ENCODE results near the gene FAM184A. TPM values are rescaled to one million over a fixed set of nuclear protein-coding genes. Genes with fewer than 3 reads are reported as not detected.

FAM184A gene
- polyA plus RNA-seq, 1 donor (not counting 4 experiments of a cell fraction or from before 2014, with no cell fraction given) = 0.20 TPM

GRCh38 chr6:119044255-119044654 is 34.2 kb downstream of the FAM184A start:
- no peaks in the 10 kb centered on the region for H3K79me2 ChIP-seq (ENCODE audit: control insufficient read depth, insufficient read depth, low read length)
- DNase-seq (ENCODE audit: low read depth, low spot score) = no peak
- no peaks in the 10 kb centered on the region for H4K20me1 ChIP-seq (ENCODE audit: control insufficient read depth, extremely low read depth, insufficient read depth, low read length)
- H3K9me3 ChIP-seq (ENCODE audit: control insufficient read depth, low read depth, low read length) = no peaks in the 10 kb centered on the region
- no peaks in the 10 kb centered on the region for H3K9me1 ChIP-seq (ENCODE audit: control insufficient read depth, extremely low read depth, insufficient read depth, low read length)
- H3K4me3 ChIP-seq (ENCODE audit: control insufficient read depth in 2 of 3, extremely low read depth in 1 of 3, insufficient read depth in 2 of 3, low read depth in 1 of 3, low read length in 3 of 3) = no peak overlapping the region
- H3K9ac ChIP-seq (ENCODE audit: control insufficient read depth, extremely low read depth, insufficient read depth, low read length) = no peak overlapping the region
- no peak overlapping the region for H3K27ac ChIP-seq (ENCODE audit: control insufficient read depth, insufficient read depth, low read length)
- dilution Hi-C loops (cut with MboI; ENCODE audit: extremely low pct_ligation_motif_present, low sequenced_read_pairs) = no loop called here
- no peak for TF ChIP-seq EZH2 (IDR thresholded peaks at IDR 0.05; ENCODE audit: low read length)
- no peak for TF ChIP-seq CTCF (optimal IDR thresholded peaks at IDR 0.05 in 1 of 3, IDR thresholded peaks at IDR 0.05 in 1 of 3, conservative IDR thresholded peaks at IDR 0.05 in 1 of 3; ENCODE audit: extremely low read depth in 1 of 3, insufficient read depth in 2 of 3, low read length in 3 of 3)
- no peaks in the 10 kb centered on the region for H3K27me3 ChIP-seq (ENCODE audit: control insufficient read depth, extremely low read depth, insufficient read depth, low read length)
- H3K36me3 ChIP-seq (ENCODE audit: control insufficient read depth in 2 of 2, extremely low read depth in 1 of 2, insufficient read depth in 2 of 2, low read length in 2 of 2) = no peaks in the 10 kb centered on the region
- H3K4me1 ChIP-seq (ENCODE audit: control insufficient read depth, extremely low read depth, insufficient read depth, low read length) = no peaks in the 10 kb centered on the region
- no peak for FAIRE-seq
- no peak overlapping the region for H2AFZ ChIP-seq (ENCODE audit: control insufficient read depth, low read length)
- H3K4me2 ChIP-seq (ENCODE audit: control insufficient read depth, extremely low read depth, insufficient read depth, low read depth, low read length) = no peak overlapping the region

GRCh38 chr6:119043783-119044182 is 34.7 kb downstream of the FAM184A start:
- Histone ChIP-seq H3K36me3 (ENCODE audit: control insufficient read depth in 2 of 2, extremely low read depth in 1 of 2, insufficient read depth in 2 of 2, low read length in 2 of 2) (no peaks in the 10 kb centered on the region), H3K4me2 (ENCODE audit: control insufficient read depth, extremely low read depth, insufficient read depth, low read depth, low read length) (no peak overlapping the region), H3K79me2 (ENCODE audit: control insufficient read depth, insufficient read depth, low read length) (no peaks in the 10 kb centered on the region), H3K27me3 (ENCODE audit: control insufficient read depth, extremely low read depth, insufficient read depth, low read length) (no peaks in the 10 kb centered on the region), H3K27ac (ENCODE audit: control insufficient read depth, insufficient read depth, low read length) (no peak overlapping the region), H3K4me3 (ENCODE audit: control insufficient read depth in 2 of 3, extremely low read depth in 1 of 3, insufficient read depth in 2 of 3, low read depth in 1 of 3, low read length in 3 of 3) (no peak overlapping the region), H4K20me1 (ENCODE audit: control insufficient read depth, extremely low read depth, insufficient read depth, low read length) (no peaks in the 10 kb centered on the region), H3K9me3 (ENCODE audit: control insufficient read depth, low read depth, low read length) (no peaks in the 10 kb centered on the region), H3K4me1 (ENCODE audit: control insufficient read depth, extremely low read depth, insufficient read depth, low read length) (no peaks in the 10 kb centered on the region), H2AFZ (ENCODE audit: control insufficient read depth, low read length) (no peak overlapping the region), H3K9me1 (ENCODE audit: control insufficient read depth, extremely low read depth, insufficient read depth, low read length) (no peaks in the 10 kb centered on the region), H3K9ac (ENCODE audit: control insufficient read depth, extremely low read depth, insufficient read depth, low read length) (no peak overlapping the region)
- FAIRE-seq = no peak
- dilution Hi-C loops (cut with MboI; ENCODE audit: extremely low pct_ligation_motif_present, low sequenced_read_pairs) = no loop called here
- TF ChIP-seq CTCF (optimal IDR thresholded peaks at IDR 0.05 in 1 of 3, IDR thresholded peaks at IDR 0.05 in 1 of 3, conservative IDR thresholded peaks at IDR 0.05 in 1 of 3; ENCODE audit: extremely low read depth in 1 of 3, insufficient read depth in 2 of 3, low read length in 3 of 3) = no peak
- TF ChIP-seq EZH2 (IDR thresholded peaks at IDR 0.05; ENCODE audit: low read length) = no peak
- no peak for DNase-seq (ENCODE audit: low read depth, low spot score)

Data from keratinocyte (primary cell).